ENCODE results near the gene ARHGAP8.

- no peak for TF ChIP-seq EP300 (IDR thresholded peaks at IDR 0.05)
- TF ChIP-seq CTCF (IDR thresholded peaks at IDR 0.05), result no peak
- TF ChIP-seq POLR2AphosphoS5 (IDR thresholded peaks at IDR 0.05), result no peak
- TF ChIP-seq POLR2A (IDR thresholded peaks at IDR 0.05), result no peak
Measured at GRCh38 chr22:44760476-44760875, 8.1 kb downstream of the ARHGAP8 start.
